ENCODE measurements around the gene L3MBTL4.
"Not testable (repeated sequence)": the region's sequence is repeated elsewhere in the genome, so short reads cannot be mapped to it uniquely, and the experiment has no call there.

L3MBTL4 gene

DNA sequence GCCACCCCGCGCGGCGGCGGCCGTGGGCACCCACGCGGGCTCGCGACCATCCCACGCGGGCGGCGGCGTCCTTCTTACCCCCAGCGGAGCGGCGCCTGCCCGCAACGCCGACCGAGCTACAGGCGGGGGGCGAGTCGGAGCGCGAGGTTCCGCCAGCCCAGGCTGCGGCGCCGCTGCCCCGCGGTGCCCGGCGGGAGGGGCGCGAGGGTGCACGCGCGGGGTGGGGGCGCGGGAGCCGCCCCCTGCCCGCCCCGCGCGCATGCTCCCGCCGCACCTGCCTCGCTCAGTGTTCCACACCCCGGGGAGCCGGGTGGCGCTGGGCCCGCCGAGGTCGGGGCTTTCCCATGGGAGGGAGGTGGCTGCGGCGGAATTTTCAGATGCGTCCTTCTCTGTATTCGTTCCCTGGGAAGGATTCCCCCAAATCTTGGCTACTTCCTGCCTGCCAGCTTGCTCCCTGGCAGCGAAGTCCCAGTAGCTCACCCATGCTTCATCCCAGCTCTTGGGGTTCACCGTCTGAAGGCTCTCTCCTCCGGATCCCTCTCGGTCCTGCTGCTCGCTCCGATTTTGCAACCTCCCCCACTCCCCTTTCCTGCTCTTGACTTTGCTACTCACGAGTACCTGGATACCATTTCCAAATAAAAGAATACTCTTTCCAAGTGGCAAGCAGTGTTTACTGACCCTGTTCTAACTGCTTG lies at the start of gene L3MBTL4:
L3MBTL4 (minus strand) TSS at position 189 of the 695 bp plus-strand sequence. CDS start 103,286 bp downstream, outside the sequence.
- peak; percentile 14 for DNase-seq

DNA sequence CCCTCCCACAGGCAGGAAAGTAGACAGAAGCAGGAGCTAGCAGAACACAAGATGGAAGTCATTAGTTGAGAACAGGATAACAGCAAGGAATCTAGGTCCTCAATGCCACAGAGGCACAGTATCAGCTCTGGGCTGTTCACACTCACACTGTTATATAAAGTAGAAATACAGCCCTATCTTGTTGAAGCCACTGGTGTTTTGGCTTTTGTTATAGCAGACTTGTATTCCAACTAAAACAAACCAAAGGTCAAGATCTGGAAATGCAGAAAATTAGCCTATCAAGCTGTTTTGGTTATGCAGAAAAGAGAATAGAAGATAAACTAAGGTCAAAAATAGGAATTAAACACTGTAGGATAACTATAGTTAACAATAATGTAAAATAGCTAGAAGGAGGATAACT lies 37.5 kb upstream of the L3MBTL4 start:
- DNase-seq = no peak

DNA sequence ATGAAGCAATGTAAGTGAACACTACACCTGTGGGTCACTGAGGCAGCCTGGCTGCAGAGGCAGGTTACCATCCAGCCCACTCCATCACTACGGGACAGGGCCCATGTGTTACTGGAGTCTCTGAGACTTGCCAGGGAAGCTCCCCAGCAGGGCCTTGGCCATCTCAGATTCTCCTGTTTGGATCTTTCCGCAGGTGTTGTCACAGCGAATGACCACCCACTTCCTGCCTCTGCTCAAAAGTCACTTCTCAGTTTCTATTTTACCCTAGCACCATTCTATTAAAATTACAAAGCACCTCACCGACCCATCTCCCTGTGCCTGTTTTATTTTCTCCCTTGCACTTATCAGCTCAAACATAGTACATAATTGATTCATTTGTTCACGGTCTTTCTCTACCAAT lies 34.5 kb upstream of the L3MBTL4 start:
- DNase-seq = no peak

DNA sequence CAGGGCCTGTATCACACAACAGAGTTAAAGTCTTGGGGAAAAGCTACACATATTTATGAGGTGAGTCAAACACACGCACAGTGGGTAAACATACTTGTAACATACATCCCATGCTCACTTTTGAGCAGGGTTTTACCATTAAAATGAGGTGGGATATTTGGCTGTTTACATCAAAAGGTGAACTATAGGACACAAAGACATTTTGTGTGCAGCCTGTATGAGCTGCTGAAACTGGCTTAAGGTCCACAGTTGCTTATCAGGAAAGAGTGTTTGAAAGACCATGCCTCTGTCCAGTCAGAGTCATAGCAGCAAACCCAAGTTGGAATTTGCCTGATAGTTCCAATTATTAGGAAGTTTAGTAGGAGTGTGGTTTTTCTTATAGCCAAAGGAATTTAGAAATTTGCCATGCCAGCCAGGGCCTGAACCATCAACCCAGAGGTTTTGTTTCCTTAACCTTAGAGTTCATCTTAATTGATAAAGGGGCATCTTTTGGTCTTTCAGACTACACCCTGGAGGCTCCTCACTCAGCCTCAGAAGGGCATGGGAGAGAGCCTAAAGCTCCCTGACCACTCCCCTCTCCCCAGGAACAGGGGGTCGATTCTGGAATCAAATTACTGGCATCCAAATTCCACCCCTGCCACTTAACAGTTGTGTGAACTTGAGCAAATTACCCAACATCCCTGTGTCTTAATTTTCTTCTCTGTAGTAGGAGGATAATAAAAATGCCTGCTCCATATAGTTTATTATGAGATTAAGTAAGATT lies 29.9 kb upstream of the L3MBTL4 start:
- DNase-seq = no peak

DNA sequence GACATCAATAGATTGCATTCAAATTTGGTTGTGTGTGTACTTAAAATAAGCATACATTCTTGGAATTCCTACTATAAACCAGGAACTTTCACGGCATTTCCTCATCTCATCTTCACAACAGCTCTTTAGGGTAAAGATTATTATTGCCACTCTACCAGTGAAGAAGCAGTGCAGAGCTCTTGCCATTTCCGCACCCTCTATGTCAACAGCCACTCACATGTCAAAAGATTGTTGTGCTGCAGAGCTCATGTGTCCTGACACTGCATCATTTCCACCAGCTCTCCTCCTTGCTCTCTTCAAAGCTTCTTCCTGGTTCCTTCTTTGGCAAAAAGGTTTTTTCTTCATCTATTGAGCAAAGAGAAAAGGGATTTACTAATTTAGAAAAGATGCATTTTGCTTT lies 26.5 kb upstream of the L3MBTL4 start:
- DNase-seq = no peak

DNA sequence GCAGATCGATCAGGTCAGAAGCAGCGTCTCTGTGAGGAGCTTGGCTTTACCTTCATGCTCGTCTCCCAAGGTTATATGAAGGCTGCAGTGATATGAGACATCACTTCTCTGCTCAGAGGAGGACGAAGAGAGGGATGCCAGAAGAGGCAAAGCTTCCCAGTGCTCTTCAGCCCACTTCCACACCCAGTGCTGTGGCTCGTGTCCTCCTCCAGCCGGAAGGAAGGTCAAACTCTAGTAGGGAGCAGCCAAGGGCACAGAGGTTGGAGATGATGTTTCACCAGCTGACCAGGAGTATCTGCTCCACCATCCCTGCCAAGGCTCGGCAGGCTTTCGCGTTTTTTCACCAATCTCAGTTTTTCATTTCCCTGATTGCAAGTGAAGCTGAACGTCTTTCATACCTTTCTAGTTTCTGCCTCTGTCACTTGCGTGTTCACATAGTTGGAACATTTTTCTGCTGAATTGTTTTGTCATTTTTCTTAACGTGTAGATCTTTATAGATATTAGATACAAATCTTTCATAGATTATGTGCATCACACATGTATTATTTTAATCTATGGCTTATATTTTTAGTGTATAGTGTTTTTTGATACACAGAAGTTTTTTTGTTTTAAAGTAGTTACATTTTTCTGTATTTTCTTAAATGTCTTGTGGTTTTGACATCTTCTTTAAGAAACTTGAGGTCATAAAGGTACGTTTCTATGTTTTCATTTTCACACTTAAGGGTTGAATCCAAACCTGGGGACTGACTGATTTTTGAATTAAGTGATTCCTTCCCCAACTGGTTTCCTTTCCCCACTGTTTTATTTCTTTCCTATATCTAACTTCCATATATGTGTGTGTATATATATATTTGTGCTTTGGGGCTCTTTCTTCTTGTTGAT lies 23.5 kb upstream of the L3MBTL4 start:
- DNase-seq = no peak

DNA sequence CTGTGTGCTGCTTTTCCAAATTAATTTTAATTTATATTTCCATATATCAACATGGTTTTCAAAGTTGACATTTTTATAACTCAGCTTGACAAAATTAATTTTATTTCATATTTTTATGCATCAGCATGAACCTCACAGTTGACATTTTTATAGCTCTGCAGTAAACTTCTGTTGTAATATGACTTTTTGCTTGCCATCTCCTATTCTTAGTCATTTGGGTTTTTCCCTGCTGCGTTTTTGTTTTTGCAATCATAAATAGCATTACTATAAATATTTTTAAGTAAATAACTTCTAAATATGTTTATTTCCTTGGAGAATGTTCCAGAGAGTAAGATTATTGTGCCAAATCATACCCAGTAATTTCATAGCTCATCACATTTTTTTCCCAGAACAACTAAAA lies 21.0 kb upstream of the L3MBTL4 start:
- DNase-seq = no peak

DNA sequence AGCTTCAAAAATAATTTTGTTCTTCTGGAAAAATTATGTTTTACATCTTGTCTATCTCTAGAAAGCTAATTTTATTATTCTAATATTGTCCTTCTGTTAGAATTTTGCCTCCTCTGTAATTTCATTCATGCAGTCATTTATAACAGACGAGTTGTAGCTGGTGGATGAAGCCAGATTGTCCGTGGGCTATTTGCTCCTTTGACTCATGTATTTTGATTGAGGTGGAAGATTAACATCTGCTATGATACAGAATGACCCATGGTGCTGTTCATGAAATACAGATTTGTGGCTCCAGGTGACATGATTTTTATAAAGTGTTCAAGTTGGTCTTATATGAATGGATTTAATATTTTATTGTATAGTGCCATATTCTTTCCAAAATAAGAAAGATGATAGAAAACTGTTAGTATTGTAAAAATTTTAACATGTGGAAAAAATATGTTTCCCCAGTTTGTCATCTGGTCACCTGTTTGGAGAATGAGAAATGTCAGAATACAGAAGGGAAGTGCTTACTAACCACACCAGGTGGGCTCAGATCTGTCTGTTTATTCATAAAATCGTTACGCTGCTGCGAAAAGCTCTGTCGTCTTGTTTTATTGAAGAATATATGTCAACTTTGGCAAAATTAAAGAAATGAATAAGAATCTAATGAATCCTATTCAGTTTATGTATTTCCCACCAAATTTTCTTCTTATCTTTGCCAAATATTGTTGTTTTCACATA lies 20.4 kb upstream of the L3MBTL4 start:
- no peak for DNase-seq

DNA sequence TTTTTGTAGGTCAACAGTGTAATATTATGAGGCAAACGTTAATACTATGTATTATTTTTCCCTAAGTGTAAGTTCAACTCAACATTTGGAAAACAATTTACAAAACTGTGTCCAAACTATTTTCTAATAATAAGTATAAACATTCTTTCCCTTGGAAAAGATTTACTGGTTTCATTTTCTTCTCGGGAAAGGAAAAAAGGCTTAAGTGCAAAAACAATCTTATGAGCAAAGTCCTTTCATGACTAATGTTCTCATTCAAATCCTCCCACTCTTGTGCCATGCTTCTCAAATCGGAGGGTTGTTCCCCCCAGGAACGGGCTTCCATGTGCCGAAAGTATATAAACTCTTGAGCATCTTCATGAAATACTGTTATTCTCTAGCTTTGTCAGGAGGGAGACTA lies 19.8 kb upstream of the L3MBTL4 start:
- no peak for DNase-seq

DNA sequence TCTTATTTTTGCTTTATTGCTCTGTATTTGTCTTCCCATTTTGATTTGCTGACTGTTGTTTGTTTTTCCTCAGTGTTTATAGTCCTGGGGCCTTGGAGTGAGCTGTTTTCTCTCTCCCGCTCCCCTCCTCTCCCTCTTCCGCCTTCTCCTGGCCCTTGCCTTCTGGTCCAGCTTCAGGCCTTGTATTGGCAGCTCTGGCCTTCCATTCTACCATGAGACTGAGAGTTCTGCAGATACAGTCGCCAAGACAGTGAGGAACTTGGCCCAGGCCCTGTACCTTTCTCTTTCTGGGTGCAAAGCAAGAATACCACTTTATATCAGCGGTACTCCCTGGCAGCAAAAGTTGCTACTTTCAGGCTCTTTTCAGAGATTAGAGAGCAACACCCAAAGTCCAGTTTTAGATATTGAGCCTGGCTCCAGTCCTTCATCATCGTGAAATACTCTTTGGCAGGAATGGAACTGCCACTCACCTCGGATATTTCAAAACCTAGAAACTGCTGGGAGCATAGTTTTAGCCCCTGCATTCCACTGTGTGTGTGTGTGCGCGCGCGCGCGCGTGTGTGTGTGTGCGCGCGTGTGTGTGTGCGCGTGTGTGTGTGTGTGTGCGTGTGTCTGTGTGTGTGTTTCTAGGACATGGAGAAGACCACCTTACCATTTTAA lies 17.1 kb upstream of the L3MBTL4 start:
- DNase-seq = no peak

DNA sequence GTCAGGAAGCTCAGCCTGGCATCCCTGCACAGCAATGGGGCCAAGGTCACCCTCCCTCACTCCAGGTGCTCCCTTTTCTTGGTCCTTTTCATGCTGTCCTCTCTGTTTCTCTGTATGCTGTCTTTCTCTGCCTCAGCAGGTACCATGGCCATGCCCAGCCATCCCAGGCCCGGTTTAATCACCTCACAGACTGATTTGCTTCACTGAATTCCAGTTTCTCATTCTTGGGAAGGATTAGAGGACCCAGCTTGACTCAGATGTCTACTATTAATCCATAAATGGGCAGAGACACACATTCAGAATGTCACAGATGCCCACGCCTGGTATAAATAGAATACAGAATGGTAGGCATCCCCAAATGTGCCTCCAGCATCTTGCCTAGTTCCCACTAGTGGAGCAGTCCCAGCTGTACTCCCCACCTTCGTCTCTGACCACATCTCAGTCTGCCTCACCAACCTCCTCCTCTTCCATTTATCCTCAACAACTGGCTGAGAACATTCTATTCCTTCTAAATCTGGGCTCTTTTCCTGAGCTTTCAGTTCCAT lies 14.2 kb upstream of the L3MBTL4 start:
- no peak for DNase-seq

DNA sequence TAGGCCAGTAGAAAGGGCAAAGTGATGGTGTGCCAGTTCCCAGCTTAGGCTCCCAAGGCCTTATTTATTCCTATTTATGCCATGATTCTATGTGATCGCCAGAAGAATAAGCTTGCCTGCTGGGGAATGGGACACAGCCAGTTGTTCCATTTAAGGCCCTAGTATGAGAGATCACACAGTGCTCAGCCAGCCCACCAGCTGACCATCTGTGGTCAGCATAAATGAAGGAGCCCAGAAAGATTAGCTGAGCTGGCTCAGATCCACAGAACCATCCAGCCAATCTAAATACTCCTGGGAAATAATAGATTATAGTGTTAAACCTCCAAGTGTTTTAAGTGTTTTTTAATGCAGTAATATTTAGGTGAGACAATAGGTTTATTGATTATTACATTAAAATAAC lies 12.6 kb upstream of the L3MBTL4 start:
- DNase-seq = no peak

DNA sequence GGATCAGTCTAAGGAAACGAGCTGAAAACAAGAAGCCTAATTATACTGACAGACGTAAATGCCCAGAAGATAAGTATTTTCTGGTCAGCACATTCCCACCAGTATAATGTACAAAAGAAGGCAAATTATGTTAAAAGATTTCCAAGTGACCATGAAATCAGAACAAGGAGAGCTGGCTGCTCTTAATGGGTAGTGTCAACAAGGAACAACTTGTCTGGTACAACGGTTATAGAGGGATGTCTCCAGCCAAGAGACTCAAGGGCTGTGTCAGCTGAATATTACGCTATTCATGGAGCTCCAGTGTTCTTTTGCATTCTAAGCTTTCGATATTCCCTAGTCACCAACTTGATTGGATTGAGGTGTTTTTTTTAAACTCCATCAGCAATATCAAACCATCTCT lies 8.6 kb upstream of the L3MBTL4 start:
- DNase-seq = no peak

DNA sequence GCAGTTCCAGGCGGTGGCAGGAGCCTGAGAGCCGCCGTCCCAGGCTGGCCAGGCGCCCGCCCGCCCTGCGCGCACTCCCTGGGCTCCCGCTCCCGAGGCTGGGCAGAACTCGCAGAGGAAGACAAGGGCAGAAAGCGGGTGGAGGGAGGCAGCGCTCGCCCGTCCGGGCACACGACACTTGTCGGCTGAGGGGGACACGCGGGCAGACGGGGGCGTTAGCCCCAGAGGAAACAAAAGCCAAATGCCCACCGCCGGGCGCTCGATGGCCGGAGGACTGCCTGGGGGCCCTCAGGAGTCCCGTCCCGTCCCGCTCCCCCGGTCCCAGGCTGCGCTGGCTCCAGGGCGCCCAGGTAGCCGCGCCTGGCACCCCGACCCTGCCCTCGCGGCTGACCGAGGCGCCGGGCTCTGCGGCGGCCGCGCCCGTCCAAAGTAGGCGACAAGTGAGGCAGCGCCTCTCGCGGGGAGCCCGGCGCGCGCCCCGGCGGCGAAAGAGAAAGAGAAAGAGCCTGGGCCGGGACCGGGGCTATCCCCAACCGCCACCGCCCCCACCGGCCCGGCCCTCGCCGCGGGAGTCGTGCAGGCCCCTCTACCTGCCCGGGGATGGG lies 491 bp downstream of the L3MBTL4 start:
- DNase-seq = peak; percentile 3

DNA sequence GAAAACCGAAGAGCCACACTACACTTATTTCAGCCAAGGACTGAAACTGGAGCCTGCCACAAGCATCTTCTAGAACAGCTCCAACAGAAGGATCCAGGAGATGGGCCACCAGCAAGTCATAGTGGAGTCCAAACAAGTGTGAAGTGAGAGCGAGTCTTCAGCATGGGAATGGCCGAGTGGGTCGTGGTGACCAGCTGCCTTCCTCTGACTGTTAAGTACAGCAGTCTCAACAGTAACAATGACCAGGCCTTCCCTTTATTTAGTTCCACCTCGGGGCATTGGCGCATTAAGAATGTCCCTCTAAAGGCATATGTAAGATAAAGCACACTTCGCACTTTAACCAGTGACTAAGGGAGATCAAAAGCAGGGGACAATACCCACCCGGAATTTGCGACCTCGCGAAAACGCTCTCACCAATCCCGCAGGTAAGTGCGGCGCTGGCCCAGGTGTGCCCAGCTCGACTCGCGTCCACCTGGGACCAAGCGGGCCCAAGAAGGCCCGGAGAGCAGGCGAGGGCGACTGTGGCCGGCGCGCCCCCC lies 1.1 kb downstream of the L3MBTL4 start:
- no peak for DNase-seq

DNA sequence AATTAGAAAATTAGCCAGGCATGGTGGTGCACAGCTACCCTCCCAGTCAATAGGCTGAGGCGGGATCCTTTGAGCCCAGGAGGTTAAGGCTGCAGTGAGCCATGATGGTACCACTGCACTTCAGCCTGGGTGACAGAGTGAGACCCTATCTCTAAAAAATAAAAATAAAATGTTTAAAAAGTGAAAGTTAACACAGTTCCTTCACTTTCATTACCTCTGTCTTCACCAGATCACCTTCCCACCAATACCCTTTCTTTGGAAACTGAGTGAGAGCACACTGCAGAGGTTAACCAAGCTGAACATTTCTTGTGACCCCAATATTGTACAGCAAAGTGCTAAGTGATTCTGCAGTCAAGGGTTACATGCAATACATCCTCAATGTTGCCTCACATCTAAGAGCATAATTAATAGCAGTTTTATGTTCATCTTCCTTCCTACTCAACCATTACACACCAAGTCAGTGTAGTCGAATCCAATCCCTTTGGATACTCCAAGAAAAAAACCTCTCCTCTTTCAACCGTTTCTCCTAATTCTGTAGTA lies 1.7 kb downstream of the L3MBTL4 start:
- no peak for DNase-seq

DNA sequence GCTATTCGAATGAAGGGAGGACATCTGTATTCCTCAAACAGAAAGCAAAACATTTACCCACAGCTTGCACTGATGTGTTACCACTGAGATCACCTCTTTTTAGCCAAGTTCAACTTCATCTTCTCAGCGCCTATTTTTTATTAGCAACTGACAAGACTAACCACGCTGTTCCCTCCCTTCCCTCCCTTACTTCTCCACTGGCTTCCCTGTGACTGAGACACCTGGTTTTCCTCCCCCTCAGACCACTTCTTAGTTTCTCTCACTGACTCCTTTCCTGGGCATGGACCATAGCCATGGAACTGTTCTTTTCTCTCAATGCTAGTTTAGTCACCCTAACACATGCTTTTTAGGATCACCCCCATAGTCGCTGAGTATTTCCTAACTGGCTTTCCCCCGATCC lies 3.3 kb downstream of the L3MBTL4 start:
- DNase-seq = no peak

DNA sequence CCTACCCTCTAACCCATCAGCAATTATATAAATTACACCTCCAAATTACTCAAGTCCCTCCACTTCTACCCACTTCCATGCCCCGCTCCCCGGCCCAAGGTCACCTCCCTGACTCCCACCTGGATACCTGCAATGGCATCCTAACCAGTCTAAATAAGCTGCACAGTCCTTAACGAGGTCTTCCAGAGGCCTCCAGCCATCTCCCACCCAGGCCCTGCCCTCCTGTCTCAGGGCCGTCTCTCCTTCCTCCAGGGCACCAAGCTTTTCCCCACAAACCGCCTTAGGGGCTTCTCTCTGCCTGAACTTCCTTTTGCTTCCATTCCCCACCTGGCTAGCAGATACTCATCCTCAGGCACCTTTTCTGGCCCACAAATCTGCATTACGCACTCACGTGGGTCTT lies 4.8 kb downstream of the L3MBTL4 start:
- DNase-seq = no peak

DNA sequence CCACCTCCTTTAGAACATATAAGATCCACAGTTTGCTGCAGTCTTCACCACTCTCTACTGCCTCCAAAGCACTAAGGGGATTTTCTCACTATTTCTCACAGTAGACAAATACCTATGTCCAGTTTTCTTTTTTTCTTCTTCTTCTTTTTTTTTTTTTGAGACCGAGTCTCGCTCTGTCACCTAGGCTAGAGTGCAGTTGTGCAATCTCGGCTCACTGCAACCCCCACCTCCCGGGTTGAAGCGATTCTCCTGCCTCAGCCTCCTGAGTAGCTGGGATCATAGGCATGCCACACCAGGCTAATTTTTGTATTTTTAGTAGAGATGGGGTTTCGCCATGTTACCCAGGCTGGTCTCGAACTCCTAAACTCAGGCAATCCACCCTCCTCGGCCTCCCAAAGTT lies 6.2 kb downstream of the L3MBTL4 start:
- not testable (repeated sequence) for DNase-seq

DNA sequence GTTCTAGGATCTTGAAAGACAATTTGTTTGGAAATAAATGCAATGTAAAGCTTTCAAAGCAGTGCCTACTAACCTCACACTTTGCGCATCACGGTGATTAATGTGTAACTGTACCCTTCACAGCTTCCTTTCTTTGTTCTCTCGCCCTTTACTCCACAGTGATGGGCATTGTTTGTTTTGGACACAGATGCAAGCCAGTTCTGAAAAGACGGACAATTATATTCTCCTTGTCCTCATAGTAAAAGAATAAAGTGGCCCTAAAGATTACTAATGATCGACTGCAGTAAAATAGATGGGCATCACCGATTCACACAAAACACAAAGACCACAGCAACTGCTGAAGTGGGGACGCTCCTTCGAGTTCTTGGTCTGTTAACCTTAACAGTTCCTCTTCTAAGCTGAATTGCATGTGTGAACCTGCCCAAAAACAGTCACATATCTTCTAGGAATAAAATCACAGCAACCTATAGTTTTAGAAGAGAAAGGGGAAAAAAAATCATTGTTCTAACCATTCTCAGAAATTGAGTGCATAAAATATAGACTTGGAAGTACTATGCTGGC lies 7.7 kb downstream of the L3MBTL4 start:
- no peak for DNase-seq

All from NCI-H146 (cell line).